Ovary (tissue), 9 donors: Measurements from ENCODE around the gene TIRAP. TPM values are rescaled to one million over a fixed set of nuclear protein-coding genes. Genes with fewer than 3 reads are reported as not detected.

Experiments used
- DNase-seq, 5 donors: peaks; one replicate each; pipeline ENCODE4 v3.0.0-alpha.2; 2019 to 2020
- H3K27ac ChIP-seq, 2 donors: fragments of 200-600 bp; one replicate each; pipeline versions ENCODE4 v1.5.1 to v1.8.0; 2019 to 2022
- H3K27me3 ChIP-seq: fragments of 200-600 bp; one replicate; pipeline ENCODE4 v1.8.0; 2022
- H3K36me3 ChIP-seq: fragments of 200-600 bp; sonication (generic); one replicate; pipeline ENCODE4 v1.5.1; 2019
- H3K4me1 ChIP-seq: one replicate; pipeline ENCODE4 v1.8.1; 2013; ENCODE audit warnings: mild to moderate bottlenecking, moderate library complexity; ENCODE audit not compliant: insufficient read depth
- H3K4me3 ChIP-seq: fragments of 200-600 bp; sonication (generic); one replicate; pipeline ENCODE4 v1.5.1; 2017
- H3K9me3 ChIP-seq, 2 donors: fragments of 200-600 bp in 1 of 2; sonication (generic) in 1 of 2; one replicate each; pipeline versions ENCODE4 v1.5.1 to v1.8.1; 2013 to 2019; ENCODE audit warnings: mild to moderate bottlenecking in 1 of 2, moderate library complexity in 1 of 2
- EP300 ChIP-seq: sonication (generic); formaldehyde crosslinking; IDR thresholded peaks from one replicate; pipeline ENCODE4 v1.6.1; 2017; ENCODE audit warnings: antibody characterized with exemption
- POLR2A ChIP-seq: fragments of 450-650 bp; IDR thresholded peaks from one replicate; pipeline ENCODE4 v1.6.1; 2017; ENCODE audit warnings: antibody characterized with exemption, mild to moderate bottlenecking, moderate library complexity
- WGBS, 3 donors: extraction: QIAGEN DNeasy Blood & Tissue Kit in 1 of 3; methylation state at CpG; one replicate each; pipeline versions ENCODE4 v1.1.5 to v1.1.7; 2013 to 2017; 5-methylcytosine and 5-hydroxymethylcytosine counted together
- intact Hi-C, 4 donors: fragments of 100-400 bp; cut with DNase I; formaldehyde crosslinking; loops; one replicate each; pipeline versions ENCODE4 v1.11.0 to v1.15.1; 2022 to 2023
- polyA plus RNA-seq, 2 donors: library from polyadenylated mRNA; stranded (reverse); fragments of 200-250 nt in 1 of 2; fragments of 350-450 nt in 1 of 2; fragmentation: Illumina TruSeq in 1 of 2; extraction: RNeasy Lipid Tissue Mini Kit (QIAGEN cat#74804) in 1 of 2; gene quantifications; one replicate each; pipeline ENCODE4 v1.2.3, GENCODE V29; 2013 to 2014
- total RNA-seq, 7 donors: library from RNA; depleted of rRNA in 2 of 7; stranded (reverse); fragments of >200 nt in 2 of 7; fragmentation: NEBNext Ultra II Directional in 3 of 7; extraction: Animal tissue kit (Norgen Biotek cat#: 25700) in 3 of 7; gene quantifications; one replicate each; pipeline versions ENCODE4 v1.1.0 to v1.2.4, GENCODE V29; 2016 to 2023
- TF ChIP-seq, protein P1 (sequence below), 3 donors: fragments of 450-650 bp in 2 of 3; fragments of 200-600 bp in 1 of 3; IDR thresholded peaks; one replicate each; pipeline versions ENCODE4 v1.5.1 to v1.8.0; 2016 to 2022; ENCODE audit warnings: antibody characterized with exemption in 3 of 3, mild to moderate bottlenecking in 1 of 3
- donor health status: DM: no; HTN: no; CAD: no; lungs with moderate emphysema.
- donor health status: DM: no; HTN: no; CAD: no.
- donor health status: Bipolar disorder and iron deficiency.
- donor health status: DM: yes; HTN: yes; CAD: no.
- donor health status: DM: no; HTN: no; CAD: no.
- donor health status: DM: yes; HTN: yes; CAD: no.

The TIRAP gene
- total and polyA plus RNA-seq, 9 donors, result 7.6 to 16.0 (median 14.5) TPM

DNA sequence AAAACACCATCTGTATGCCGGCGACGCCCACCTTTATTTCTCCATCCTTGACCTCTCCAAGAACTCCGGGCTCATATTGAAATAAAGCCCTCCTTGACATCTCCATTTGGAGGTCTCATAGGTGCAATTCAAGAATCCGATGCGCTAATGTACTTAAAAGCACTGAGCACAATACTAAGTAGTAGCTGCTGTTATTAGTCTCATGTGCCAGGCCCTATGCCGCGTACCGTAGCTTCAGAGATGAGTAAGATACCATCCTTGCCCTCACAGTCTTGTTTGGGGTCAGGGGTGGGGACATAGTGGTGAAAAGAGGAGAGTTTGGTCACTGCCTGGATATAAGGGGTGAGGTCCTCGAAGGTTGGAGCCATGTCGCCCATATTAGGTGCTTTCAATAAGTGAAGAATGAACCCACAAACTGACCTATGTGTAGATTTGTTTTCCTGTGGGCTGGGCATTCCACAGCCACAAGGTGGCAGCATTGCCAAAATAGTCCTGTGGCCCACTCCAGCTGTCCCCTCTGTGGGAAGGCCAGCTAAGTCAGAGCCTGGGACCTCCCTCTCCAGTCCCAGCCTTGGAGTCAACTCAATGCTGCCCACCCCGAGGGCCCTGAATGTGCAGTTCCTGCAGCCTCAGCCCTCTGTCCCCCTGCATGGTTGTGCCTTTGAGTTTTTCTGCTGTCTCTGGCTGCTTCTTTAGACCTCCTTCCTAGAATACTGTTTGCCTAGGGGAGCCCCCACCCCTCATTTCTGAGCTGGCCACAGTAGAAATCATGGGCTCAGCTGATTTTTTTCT is 27.5 kb downstream of the TIRAP start:
- TF ChIP-seq EP300, result no peak
- no peak for TF ChIP-seq POLR2A
- TF ChIP-seq, protein P1, sequence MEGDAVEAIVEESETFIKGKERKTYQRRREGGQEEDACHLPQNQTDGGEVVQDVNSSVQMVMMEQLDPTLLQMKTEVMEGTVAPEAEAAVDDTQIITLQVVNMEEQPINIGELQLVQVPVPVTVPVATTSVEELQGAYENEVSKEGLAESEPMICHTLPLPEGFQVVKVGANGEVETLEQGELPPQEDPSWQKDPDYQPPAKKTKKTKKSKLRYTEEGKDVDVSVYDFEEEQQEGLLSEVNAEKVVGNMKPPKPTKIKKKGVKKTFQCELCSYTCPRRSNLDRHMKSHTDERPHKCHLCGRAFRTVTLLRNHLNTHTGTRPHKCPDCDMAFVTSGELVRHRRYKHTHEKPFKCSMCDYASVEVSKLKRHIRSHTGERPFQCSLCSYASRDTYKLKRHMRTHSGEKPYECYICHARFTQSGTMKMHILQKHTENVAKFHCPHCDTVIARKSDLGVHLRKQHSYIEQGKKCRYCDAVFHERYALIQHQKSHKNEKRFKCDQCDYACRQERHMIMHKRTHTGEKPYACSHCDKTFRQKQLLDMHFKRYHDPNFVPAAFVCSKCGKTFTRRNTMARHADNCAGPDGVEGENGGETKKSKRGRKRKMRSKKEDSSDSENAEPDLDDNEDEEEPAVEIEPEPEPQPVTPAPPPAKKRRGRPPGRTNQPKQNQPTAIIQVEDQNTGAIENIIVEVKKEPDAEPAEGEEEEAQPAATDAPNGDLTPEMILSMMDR (IDR thresholded peaks at IDR 0.05), result peak; percentile 83 to 94 (median 92)
- 35 to 49% (median 38%) methylated on average over 12 of the region's 12 CpGs for WGBS, 3 donors
- Histone ChIP-seq H3K4me3 (no peak overlapping the region), H3K9me3 (no peaks in the 10 kb centered on the region), H3K27me3 (no peaks in the 10 kb centered on the region), H3K27ac (no peak overlapping the region), H3K4me1 (peaks cover 2% of the 10 kb centered on the region), H3K36me3 (no peaks in the 10 kb centered on the region)
- intact Hi-C loops, result loop anchor here (5.0 to 10.0 kb wide), 4 partner anchors 114 to 172 kb away; no protein-coding TSS in a partner anchor
- DNase-seq, result peak; percentile 78 to 87 (median 87)

DNA sequence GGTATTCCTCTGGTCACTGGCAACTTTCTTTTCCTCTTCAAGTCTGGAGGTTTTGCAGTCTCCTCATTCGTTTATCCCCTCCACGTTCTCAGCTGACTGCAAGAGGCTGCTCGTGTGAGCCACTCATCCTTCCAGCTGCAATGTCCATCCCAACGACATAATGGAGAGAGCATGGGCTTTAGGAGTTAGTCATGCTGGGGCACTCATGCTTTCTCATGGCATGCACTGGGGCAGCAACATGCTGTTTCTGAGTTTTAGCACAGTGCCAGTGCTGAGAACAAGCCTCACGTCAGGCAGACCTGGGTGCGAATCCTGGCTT is 28.1 kb downstream of the TIRAP start:
- H3K9me3 ChIP-seq, result no peaks in the 10 kb centered on the region
- H3K27ac ChIP-seq, result no peak overlapping the region
- WGBS, 3 donors, result 57 to 63% (median 59%) methylated on average over 6 of the region's 6 CpGs
- no peak overlapping the region for H3K4me3 ChIP-seq
- H3K27me3 ChIP-seq, result no peaks in the 10 kb centered on the region
- TF ChIP-seq, protein P1 (IDR thresholded peaks at IDR 0.05), result no peak
- TF ChIP-seq EP300, result no peak
- no peak for TF ChIP-seq POLR2A
- H3K36me3 ChIP-seq, result no peaks in the 10 kb centered on the region
- H3K4me1 ChIP-seq, result peaks cover 2% of the 10 kb centered on the region
- intact Hi-C loops, result loop anchor here (5.0 to 10.0 kb wide), 4 partner anchors 114 to 171 kb away; no protein-coding TSS in a partner anchor
- DNase-seq, result peak in 1 of 5 donors; percentile 24

DNA sequence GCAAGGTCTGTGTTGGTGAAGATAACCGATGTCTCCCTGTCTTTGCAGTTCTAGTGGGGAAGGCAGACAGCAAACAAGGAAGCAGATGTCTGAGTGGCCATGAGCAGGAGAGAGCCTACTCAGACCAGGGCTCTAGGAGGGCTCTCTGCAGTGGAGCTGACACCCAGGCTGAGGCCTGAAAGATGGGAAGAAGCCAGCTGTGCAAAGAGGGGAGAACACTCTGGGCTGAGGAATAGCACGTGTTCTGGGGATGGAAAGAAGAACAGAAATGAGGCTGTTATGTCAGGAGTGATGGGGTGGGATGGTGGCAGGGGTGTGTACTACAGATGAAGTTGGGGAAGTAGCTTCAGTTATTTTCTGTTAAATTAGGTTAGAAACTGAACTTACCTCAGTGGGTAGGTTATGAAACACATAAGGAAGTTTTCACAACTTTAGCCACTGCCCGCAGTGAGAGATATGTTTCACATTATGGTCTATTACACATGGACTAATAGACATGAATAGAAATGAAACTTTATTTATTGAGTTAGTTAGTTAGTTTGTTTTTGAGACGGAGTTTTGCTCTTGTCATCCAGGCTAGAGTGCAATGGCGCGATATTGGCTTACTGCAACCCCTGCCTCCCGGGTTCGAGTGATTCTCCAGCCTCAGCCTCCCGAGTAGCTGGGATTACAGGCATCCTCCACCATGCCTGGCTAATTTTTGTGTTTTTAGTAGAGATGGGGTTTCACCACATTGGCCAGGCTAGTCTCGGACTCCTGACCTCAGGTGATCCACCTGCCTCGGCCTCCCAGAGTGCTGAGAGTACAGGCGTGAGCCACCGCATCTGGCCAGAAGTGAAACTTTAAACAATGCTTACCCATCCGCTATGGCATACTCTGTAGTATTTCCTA is 28.8 kb downstream of the TIRAP start:
- Histone ChIP-seq H3K4me1 (peaks cover 2% of the 10 kb centered on the region), H3K27ac (no peak overlapping the region), H3K9me3 (no peaks in the 10 kb centered on the region), H3K4me3 (no peak overlapping the region), H3K36me3 (no peaks in the 10 kb centered on the region), H3K27me3 (no peaks in the 10 kb centered on the region)
- WGBS, 3 donors, result 92 to 94% (median 93%) methylated on average over 14 of the region's 14 CpGs
- peak in 1 of 5 donors; percentile 23 for DNase-seq
- TF ChIP-seq POLR2A, result no peak
- TF ChIP-seq, protein P1 (IDR thresholded peaks at IDR 0.05), result no peak
- no peak for TF ChIP-seq EP300
- intact Hi-C loops, result loop anchor here (5.0 to 10.0 kb wide), 4 partner anchors 113 to 171 kb away; no protein-coding TSS in a partner anchor

DNA sequence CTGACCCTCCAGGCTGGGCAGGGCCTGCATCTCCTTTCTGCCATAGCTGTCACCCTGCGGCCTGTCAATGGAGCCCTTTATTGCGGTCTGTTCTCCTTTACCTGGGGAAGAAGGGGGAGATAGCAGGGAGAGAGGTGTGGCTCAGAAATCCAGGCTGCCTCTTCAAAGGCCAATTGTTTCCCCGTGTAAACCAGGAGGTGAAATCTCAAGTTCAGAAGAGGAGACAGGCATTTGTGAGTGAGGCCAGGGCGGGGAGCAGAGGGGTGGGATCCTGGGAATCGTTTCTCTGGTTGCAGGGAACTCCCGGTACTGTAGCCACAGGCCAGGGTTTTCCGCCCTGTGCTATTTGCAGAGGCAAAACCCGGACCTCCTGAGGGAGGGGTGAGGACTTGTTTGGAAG is 30.1 kb downstream of the TIRAP start:
- peak in 1 of 5 donors; percentile 14 for DNase-seq
- intact Hi-C loops, result loop anchor here (5.0 to 10.0 kb wide), 4 partner anchors 112 to 169 kb away; no protein-coding TSS in a partner anchor
- Histone ChIP-seq H3K4me1 (peaks cover 6% of the 10 kb centered on the region), H3K27ac (no peak overlapping the region), H3K9me3 (no peaks in the 10 kb centered on the region), H3K27me3 (no peaks in the 10 kb centered on the region), H3K36me3 (no peaks in the 10 kb centered on the region), H3K4me3 (no peak overlapping the region)
- 71 to 79% (median 78%) methylated on average over 8 of the region's 8 CpGs for WGBS, 3 donors
- TF ChIP-seq POLR2A (no peak), EP300 (no peak)
- TF ChIP-seq, protein P1 (IDR thresholded peaks at IDR 0.05), result no peak
